Measurements from ENCODE around the gene CMIP. TPM values are rescaled to one million over a fixed set of nuclear protein-coding genes. Genes with fewer than 3 reads are reported as not detected.
A peak's percentile ranks its signal among the peaks of the same experiment; 100 is the strongest.

Gene CMIP
- total RNA-seq, 1 experiment from 2014 or later: 53.6 TPM

- ChIA-PET POLR2A (no interaction called here), CTCF (interaction anchor here (0.6 to 1.6 kb wide), 3 partner anchors 11 to 256 kb away, joined by 3 to 4 read pairs (median 3); no protein-coding TSS in a partner anchor)
- no peaks in the 10 kb centered on the region for H3K27me3 Mint-ChIP-seq (ENCODE audit: insufficient read depth, unreplicated experiment)
- peak; percentile 25 for DNase-seq (ENCODE audit: unreplicated experiment)
- no peak overlapping the region for H3K4me3 Mint-ChIP-seq (ENCODE audit: unreplicated experiment)
- H3K27ac Mint-ChIP-seq (ENCODE audit: low read depth, unreplicated experiment): peak overlapping the region; percentile 68
- intact Hi-C loops (cut with micrococcal nuclease): no loop called here
- TF ChIP-seq CTCF (IDR thresholded peaks at IDR 0.05; ENCODE audit: unreplicated experiment): no peak
- H3K9me3 Mint-ChIP-seq (ENCODE audit: unreplicated experiment): no peaks in the 10 kb centered on the region
- H3K36me3 Mint-ChIP-seq (ENCODE audit: insufficient read depth, unreplicated experiment): peaks cover 32% of the 10 kb centered on the region
- no TSS peak for BruUV-seq (replicated peaks)
- peaks cover 26% of the 10 kb centered on the region for H3K4me1 Mint-ChIP-seq (ENCODE audit: insufficient read depth, unreplicated experiment)
Observed at GRCh38 chr16:81707411-81708265, 263.0 kb downstream of the CMIP start.

GRCh38 chr16:81708266-81709015 lies 263.8 kb downstream of the CMIP start:
- ChIA-PET CTCF (no interaction called here), POLR2A (no interaction called here)
- intact Hi-C loops (cut with micrococcal nuclease): no loop called here
- no peak for TF ChIP-seq CTCF (IDR thresholded peaks at IDR 0.05; ENCODE audit: unreplicated experiment)
- H3K27ac Mint-ChIP-seq (ENCODE audit: low read depth, unreplicated experiment): no peak overlapping the region
- no peaks in the 10 kb centered on the region for H3K9me3 Mint-ChIP-seq (ENCODE audit: unreplicated experiment)
- H3K27me3 Mint-ChIP-seq (ENCODE audit: insufficient read depth, unreplicated experiment): no peaks in the 10 kb centered on the region
- H3K4me3 Mint-ChIP-seq (ENCODE audit: unreplicated experiment): no peak overlapping the region
- BruUV-seq (replicated peaks): no TSS peak
- H3K4me1 Mint-ChIP-seq (ENCODE audit: insufficient read depth, unreplicated experiment): peaks cover 20% of the 10 kb centered on the region
- DNase-seq (ENCODE audit: unreplicated experiment): no peak
- peaks cover 30% of the 10 kb centered on the region for H3K36me3 Mint-ChIP-seq (ENCODE audit: insufficient read depth, unreplicated experiment)

- no peaks in the 10 kb centered on the region for H3K9me3 Mint-ChIP-seq (ENCODE audit: unreplicated experiment)
- no peaks in the 10 kb centered on the region for H3K27me3 Mint-ChIP-seq (ENCODE audit: insufficient read depth, unreplicated experiment)
- H3K4me3 Mint-ChIP-seq (ENCODE audit: unreplicated experiment): no peak overlapping the region
- no peak for TF ChIP-seq CTCF (IDR thresholded peaks at IDR 0.05; ENCODE audit: unreplicated experiment)
- ChIA-PET CTCF (interaction anchor here (0.7 kb wide), 1 partner anchor 394 kb away, joined by 4 read pairs; no protein-coding TSS in a partner anchor), POLR2A (no interaction called here)
- DNase-seq (ENCODE audit: unreplicated experiment): no peak
- intact Hi-C loops (cut with micrococcal nuclease): no loop called here
- BruUV-seq (replicated peaks): no TSS peak
- peaks cover 30% of the 10 kb centered on the region for H3K36me3 Mint-ChIP-seq (ENCODE audit: insufficient read depth, unreplicated experiment)
- H3K27ac Mint-ChIP-seq (ENCODE audit: low read depth, unreplicated experiment): no peak overlapping the region
- peaks cover 18% of the 10 kb centered on the region for H3K4me1 Mint-ChIP-seq (ENCODE audit: insufficient read depth, unreplicated experiment)
Observed at GRCh38 chr16:81709016-81709900, 264.6 kb downstream of the CMIP start.
